Stimulated activated CD4-positive, alpha-beta T cell treated with anti-CD3 and anti-CD28 coated beads, Interleukin-2, amount 100 ng/mL, for 24 hours (primary cell): ENCODE measurements around the gene TMEM62.
"Not testable (repeated sequence)": the region's sequence is repeated elsewhere in the genome, so short reads cannot be mapped to it uniquely, and the experiment has no call there.

Experiments used
- DNase-seq, 2 donors: peaks; one replicate each; pipeline ENCODE4 v3.0.0-alpha.2; 2020

TMEM62 gene

DNA sequence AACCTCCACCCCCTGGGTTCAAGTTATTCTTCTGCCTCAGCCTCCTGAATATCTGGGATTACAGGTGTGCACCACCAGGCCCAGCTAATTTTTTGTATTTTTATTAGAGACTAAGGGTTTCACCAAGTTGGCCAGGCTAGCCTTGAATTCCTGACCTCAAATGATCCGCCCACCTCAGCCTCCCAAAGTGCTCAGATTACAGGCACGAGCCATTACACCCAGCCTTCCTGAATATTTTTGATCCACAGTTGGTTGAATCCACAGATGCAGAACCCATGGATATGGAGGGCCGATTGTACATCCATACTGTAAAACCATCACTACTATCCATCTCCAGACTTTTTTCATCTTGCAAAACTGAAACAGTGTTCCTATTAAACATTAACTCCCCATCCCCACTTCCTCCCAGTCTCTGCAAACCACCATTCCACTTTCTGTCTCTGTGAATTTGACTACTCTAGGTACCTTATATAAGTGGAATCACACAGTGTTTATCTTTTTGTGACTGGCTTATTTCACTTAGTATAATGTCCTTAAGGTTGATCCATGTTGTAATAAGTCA, 8.2 kb upstream of the TMEM62 start:
- no peak for DNase-seq

DNA sequence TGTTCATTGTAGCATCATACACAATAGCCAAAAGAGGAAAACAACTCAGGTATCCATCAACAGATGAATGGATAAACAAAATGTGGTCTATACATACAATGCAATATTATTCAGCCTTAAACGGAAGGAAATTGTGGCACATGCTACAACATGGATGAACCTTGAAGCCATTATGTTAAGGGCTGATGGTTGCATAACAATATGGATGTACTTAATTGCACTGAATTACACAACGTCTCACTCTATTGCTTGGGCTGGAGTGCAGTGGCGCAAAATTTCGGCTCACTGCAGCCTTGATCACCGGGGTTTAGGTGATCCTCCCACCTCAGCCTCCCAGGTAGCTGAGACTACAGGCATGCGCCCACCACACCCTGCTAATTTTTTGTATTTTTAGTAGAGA, 7.0 kb upstream of the TMEM62 start:
- DNase-seq = no peak

DNA sequence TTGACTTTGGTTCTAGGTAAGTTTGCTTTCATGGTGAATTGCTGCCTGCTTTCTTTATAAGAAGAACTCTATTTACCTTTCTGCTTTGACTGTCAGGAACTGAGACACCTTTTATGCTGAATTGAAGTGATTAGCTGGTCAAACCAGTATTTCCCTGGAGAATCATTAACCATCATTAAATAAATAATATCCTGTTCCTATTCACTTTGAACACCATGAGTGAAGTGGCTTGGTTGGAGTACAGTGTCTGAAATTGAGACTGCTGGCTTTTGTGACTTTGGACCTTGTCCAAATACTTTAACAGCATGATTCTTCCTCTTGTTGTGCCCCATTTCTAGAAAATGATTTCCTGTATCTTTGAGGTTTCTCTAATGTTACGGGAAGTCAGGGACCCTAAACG, 5.6 kb upstream of the TMEM62 start:
- no peak for DNase-seq

DNA sequence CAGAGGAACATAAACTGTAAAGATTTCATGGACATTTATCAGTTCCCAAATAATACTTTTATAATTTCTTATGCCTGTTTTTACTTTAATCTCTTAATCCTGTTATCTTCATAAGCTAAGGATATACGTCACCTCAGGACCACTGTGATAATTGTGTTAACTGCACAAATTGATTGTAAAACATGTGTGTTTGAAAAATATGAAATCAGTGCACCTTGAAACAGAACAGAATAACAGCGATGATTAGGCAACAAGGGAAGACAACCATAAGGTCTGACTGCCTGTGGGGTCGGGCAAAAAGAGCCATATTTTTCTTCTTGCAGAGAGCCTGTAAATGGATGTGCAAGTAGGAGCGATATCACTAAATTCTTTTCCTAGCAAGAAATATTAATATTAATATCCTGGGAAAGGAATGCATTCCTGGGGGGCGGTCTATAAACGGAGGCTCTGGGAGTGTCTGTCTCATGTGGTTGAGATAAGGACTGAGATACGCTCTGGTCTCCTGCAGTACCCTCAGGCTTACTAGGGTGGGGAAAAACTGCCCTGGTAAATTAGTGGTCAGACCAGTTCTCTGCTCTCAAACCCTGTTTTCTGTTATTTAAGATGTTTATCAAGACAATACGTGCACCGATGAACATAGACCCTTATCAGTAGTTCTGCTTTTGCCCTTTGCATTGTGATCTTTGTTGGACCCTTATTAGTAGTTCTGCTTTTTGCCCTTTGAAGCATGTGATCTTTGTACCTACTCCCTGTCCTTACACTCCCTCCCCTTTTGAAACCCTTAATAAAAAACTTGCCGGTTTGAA, 5.0 kb upstream of the TMEM62 start:
- DNase-seq = not testable (repeated sequence)

DNA sequence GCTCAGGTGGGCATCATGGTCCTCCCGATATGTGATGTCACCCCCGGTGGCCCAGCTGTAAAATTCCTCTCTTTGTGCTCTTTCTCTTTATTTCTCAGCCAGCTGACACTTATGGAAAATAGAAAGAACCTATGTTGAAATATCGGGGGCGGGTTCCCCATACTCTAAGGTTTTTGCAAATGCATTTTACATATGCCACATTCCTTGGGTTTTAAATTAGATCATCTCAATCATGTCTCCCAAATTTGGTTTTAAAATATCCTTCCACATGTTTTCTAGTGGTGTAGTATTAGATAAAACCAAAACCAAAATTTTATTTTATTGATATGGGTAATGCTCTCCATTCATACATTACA, 4.4 kb upstream of the TMEM62 start:
- DNase-seq = no peak

DNA sequence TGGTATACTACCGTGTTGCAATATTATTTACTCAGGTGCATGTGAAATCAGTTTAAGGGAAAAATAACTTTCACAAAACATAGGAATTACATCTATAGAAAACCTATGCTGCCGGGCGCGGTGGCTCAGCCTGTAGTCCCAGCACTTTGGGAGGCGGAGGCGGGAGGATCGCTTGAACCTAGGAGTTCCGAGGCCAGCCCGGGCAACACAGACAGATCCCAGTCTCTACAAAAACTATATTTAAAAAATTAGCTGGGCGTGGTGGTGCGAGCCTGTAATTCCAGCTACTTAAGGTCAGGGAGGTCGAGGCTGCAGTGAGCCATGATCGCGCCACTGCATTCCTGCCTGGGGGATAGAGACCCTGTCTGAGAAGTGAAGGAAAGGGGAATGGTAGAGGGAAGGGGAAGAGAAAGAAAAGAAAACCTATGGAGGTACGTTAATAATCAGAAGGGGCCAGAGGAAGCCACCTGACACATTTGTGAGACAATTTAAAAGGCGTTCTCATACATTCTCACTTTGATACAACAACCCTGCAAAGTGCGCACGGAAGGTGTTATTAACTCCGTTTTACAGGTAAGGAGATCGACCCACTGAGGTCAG, 456 bp upstream of the TMEM62 start:
- DNase-seq = no peak

DNA sequence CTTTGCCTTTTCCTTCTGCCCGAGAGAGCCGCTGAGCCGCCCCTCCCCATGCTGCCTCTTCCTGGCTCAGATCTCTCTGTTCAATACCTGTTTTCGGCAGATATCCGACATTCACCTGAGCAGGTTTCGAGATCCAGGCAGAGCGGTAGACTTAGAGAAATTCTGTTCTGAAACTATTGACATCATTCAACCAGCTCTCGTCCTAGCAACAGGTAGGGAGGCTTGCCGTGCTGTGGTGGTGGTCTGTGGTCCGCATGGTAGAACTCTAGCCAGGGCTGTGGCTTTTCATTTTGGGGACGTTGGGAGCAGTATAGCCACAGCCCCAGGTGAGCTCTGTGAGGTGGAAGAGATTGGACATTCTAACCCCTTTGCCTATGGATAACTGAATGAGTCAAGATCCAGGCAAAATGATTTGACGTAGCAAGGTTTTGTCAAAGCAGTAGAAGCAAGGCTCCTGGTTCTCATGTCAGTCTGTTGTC, 810 bp downstream of the TMEM62 start:
- DNase-seq = no peak

DNA sequence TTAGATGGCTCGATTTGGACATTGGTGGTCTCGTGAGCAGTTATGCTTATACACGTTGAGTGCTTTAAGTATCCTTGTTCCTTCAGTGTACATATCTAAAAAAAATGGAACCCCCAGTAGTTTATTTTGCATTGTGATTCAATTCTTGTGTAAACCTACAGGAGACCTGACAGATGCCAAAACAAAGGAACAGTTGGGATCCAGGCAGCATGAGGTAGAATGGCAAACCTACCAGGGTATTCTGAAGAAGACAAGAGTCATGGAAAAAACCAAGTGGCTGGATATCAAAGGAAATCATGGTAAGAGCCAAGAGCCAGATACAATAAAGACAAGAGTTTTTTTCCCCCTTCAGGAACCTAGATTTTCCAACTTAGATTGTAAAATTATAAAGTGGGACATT, 2.0 kb downstream of the TMEM62 start:
- DNase-seq = no peak

DNA sequence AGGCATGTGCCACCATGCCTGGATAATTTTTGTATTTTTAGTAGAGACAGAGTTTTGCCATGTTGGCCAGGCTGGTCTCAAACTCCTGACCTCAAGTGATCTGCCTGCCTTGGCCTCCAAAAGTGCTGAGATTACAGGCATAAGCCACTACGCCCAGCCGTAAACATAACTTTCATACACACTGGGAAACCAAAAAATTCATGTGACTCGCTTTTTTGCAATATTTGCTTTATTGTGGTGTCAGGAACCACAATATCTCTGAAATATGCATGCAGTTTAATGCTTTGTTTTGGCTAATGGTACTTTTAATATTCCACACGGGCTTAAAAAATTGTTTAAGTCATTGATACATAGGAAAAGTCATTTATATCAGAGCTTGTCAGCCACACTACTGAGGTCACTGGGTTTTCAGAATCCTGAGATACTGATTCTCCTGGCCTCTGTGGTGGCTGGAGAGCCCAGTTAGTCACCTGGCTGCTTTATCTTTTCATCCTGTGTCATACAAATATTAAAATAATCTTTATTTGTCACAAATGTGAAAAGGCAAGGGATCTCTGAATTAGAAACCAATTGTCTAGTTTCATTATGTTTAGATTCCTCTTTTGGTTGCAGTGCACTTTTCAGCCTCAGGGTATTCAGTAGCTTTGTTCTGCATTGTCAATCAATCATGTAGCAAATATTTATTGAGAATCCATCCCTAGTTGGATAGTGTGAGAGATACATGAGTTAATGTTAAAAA, 10.0 kb downstream of the TMEM62 start:
- no peak for DNase-seq

DNA sequence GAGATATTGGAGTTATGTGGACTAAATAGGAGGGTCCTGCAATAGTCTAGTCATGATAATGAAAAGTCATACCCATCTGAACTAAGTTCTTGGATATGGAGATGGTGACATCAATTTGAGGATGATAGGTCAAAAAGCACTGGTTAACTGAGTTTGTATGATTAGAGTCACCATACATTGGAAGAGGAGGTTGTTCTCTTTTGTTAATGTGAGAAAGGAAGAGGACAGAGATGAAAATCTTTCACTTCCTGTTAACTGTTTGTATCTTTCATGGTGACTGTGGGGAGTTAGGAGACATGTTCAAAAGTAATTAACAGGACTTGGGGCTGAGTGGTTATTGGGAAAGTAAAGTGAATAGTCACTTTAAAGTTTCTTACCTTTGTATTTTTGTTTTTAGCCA, 11.1 kb downstream of the TMEM62 start:
- DNase-seq = no peak

DNA sequence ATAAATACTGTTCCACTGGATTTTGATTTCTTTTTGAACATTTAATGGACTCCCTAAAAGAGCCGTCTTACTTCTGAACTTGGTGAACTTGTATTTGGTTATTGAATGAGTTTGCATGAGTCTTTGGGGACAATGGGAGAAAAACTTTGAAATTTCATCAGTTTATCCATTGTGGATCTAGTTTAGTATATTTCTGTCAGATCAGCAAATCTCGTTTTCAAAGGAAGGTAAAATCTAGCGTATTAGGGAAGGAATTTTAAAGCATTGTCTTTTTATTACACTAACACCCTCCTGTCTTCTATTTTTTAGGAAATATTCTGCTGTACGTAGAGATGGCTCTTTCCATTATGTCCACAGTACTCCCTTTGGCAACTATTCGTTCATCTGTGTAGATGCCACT, 12.8 kb downstream of the TMEM62 start:
- DNase-seq = no peak

DNA sequence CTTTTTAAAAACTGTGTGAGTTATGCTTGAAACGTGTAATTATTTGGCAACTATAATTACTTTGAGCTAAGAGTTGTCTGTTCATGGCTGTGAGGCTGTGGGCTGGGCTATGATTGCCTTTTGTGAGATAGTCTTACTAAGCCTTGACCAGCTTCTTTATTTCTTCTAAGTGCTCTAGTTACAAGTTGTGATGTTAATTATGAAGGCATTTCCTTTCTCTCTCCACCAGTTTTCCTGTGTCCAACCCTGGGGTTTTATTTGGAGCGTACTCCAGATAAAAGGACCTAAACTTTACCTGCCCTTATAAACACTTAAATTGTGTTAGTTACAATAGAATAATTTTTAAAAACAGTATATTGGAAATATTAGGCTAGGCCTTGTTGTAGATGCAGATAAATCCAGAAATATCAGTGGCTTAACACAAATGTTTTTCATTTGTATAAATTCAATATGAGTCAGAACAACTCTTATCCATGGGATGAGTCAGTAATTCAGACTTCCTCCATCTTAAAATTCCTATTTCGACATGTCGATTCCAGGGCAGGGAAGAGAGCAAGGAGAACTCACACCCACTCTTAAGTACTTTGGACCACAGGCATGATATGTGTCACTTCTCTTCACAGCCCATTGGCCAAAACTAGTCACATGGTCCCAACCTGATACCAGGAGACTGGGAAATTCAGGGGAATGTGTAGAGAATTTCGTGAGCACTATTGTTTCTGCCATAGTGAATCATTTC, 17.0 kb downstream of the TMEM62 start:
- no peak for DNase-seq

DNA sequence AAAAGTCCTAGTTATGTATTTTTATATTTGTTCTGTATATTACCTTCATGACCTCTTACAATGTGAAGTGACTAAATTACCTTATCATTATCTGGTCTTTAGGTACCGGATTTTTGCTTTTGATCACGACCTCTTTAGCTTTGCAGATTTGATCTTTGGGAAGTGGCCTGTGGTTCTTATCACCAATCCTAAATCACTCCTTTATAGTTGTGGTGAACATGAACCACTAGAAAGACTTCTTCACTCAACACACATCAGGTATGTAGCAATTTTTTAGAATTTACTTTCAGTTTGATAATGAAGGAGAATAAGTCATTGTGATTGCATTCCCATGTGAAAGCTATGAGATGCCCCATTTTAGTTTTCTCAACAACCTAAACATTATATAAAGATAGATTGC, 18.3 kb downstream of the TMEM62 start:
- no peak for DNase-seq

DNA sequence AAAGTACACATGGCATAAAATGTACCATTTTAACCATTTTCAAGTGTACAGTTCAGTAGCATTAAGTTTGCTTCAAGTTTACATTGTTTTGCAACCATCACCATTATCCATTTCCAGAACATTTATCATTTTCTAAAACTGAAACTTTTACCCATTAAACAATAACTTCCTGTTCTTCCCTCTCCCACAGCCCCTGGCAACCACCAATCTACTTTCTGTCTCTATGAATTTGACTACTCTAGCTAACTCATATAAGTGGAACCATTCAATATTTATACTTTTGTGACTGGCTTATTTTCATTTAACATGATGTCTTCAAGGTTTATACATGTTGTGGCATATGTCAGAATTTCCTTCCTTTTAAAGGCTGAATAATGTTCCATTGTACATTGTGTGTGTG, 19.9 kb downstream of the TMEM62 start:
- DNase-seq = no peak

DNA sequence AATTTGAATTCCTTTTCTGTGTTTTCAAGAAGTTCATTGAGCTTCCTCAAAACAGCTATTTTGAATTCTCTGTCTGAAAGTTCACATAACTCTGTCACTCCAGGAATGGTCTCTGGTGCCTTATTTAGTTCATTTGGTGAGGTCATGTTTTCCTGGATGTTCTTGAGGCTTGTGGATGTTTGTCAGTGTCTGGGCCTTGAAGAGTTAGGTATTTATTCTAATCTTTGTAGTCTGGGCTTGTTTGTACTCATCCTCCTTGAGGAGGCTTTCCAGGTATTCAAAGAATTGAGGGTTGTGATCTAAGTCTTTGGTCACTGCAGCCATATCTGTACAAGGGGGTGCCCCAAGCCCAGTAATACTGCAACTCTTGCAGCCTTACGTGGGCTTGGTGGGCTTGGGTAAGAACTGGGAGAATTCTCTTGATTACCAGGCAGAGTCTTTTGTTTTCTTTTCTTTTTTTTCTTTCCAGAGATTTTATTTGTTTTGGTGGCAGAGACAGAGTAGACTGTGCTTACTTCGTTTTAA, 32.5 kb downstream of the TMEM62 start:
- no peak for DNase-seq

DNA sequence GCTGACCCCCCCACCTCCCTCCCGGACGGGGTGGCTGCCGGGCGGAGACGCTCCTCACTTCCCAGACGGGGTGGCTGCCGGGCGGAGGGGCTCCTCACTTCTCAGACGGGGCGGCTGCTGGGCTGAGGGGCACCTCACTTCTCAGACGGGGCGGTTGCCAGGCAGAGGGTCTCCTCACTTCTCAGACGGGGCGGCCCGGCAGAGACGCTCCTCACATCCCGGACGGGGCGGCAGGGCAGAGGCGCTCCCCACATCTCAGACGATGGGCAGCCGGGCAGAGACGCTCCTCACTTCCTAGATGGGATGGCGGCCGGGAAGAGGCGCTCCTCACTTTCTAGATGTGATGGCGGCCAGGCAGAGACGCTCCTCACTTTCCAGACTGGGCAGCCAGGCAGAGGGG, 33.9 kb downstream of the TMEM62 start:
- not testable (repeated sequence) for DNase-seq

DNA sequence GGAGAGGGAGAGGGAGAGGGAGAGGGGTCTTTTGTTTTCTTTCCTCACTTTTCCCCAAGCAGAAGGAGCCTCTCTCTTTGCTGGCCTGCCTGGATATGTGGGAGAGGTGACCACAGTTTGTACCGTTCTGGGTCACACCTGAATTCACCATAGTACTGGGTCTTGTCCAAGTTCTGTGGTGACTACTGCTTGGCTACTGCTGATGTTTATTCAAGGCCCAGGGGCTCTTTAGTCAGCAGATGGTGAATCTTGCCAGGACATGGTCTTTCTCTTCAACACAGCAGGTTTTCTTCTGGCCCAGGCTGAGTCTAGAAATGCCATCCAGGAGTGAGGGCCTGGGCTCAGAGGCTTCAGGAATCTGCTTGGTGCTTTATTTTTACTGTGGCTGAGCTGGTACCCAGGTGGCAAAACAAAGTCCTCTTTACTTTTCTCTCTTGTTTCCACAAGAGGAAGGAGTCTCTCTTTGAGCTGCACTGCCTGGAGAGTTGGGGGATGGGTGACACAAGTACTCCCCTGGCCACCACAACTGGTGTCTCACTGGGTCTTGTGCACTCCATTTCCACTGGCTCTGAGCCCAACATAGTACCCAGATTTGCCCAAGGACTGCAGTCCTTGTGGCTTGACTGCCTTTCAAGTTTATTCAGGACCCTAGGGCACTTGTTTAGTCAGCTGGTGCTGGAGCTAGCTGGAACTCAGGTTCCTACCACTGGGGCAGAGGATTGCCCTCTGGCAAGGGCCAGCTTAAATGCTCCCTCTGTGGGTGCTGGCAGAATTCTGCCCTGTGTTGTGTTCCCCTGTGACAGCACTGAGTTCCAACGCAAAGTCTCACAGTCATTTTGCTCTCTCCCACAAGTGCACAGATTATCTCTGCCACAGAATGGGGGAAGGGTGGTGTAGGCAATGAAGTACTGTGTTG, 35.1 kb downstream of the TMEM62 start:
- no peak for DNase-seq

DNA sequence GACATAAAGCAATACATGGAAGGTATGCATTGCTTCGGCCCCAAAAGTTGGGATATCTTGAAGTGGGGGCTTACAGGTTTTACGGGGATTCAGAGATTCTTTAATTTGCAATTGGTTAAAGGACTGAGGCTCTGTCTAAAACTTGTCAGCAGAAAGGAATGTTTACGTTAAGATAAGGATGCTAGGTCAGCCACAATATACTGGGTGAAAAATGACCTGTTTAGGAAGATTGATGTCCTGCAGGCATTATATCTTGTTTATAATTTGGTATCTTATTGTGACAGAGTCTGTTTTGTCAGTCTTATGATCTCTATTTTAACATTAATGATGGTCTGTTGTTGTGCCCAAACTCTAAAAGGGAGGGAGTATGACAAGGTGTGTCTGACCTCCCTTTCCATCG, 36.5 kb downstream of the TMEM62 start:
- no peak for DNase-seq

DNA sequence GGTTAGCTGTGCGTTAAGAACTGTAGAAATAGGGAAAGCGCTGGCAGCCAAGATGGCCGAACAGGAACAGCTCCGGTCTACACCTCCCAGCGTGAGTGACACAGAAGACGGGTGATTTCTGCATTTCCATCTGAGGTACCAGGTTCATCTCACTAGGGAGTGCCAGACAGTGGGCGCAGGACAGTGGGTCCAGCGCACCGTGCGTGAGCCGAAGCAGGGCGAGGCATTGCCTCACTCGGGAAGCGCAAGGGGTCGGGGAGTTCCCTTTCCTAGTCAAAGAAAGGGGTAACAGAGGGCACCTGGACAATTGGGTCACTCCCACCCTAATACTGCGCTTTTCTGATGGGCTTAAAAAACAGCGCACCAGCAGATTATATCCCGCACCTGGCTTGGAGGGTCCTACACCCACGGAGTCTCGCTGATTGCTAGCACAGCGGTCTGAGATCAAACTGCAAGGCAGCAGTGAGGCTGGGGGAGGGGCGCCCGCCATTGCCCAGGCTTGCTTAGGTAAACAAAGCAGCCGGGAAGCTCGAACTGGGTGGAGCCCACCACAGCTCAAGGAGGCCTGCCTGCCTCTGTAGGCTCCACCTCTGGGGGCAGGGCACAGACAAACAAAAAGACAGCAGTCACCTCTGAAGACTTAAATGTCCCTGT, 42.4 kb downstream of the TMEM62 start:
- DNase-seq = not testable (repeated sequence)

DNA sequence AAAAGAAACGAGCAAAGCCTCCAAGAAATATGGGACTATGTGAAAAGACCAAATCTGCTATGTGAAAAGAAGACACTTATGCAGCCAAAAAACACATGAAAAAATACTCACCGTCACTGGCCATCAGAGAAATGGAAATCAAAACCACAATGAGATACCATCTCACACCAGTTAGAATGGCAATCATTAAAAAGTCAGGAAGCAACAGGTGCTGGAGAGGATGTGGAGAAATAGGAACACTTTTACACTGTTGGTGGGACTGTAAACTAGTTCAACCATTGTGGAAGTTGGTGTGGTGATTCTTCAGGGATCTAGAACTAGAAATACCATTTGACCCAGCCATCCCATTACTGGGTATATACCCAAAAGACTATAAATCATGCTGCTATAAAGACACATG, 43.8 kb downstream of the TMEM62 start:
- DNase-seq = not testable (repeated sequence)

DNA sequence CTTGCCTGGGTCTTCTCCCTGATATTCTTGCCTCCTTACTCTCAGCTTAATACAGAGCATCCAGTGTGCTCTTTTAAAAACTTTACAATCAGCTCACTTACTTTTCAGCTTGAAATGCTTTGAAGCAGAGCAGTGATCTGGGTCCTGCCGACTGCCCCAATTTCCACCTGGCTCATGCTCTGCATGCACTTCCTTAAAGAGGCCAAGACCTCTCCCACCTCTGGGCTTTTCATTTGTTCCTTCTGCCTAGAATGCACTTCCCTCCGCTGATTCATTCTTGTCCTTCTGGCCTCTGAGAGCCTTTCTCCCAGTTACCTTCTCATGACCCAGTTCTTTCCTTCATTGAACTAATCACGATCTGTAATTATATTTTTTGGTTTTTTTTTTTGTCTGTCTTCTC, 49.9 kb downstream of the TMEM62 start:
- no peak for DNase-seq
